SIG-M5 treated with dmso at 0.1 percent for 504 hours (cell line): ENCODE data around the gene VSIG4.

Experiments used
- DNase-seq: peaks from one replicate; lab custom pipeline; 2025; ENCODE audit not compliant: unreplicated experiment; lab: John Stamatoyannopoulos, UW

Gene VSIG4

DNA sequence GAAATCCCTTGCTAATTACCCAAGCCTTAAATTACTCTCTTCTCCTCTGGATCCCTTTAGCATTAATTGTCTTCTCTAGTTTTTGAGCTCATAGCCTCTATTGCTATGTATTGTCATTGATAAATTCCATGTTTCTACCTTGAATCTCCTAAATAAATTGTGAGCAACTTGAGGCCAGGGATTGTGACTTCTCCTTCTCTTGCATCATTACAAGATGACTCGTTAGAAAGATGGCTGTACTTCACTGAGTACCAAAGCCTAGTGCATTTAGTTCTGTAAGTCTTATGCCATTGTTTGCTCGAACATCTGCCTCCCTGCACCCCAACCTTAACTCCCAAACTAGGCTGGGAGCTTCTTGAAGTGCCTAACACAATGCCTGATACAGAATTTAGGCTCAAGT, 15.3 kb downstream of the VSIG4 start:
- DNase-seq = no peak

DNA sequence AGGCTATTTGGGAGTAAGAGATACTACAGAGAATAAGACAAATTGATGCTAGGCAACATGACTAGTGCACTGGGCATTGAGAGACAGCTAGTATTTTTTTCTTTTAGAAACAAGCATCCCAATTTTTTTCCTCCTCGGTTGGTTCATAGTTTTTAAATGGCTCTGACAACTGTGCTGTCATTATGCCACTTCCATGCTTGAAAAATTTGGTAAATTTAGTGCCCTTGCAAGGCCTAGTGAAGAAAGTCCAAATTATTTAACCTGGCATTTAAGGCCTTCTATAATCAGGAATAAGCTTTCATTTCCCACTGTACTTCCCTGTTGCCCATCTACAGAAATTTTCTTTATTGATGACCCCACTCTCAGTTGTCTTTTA, 15.8 kb downstream of the VSIG4 start:
- DNase-seq = no peak

DNA sequence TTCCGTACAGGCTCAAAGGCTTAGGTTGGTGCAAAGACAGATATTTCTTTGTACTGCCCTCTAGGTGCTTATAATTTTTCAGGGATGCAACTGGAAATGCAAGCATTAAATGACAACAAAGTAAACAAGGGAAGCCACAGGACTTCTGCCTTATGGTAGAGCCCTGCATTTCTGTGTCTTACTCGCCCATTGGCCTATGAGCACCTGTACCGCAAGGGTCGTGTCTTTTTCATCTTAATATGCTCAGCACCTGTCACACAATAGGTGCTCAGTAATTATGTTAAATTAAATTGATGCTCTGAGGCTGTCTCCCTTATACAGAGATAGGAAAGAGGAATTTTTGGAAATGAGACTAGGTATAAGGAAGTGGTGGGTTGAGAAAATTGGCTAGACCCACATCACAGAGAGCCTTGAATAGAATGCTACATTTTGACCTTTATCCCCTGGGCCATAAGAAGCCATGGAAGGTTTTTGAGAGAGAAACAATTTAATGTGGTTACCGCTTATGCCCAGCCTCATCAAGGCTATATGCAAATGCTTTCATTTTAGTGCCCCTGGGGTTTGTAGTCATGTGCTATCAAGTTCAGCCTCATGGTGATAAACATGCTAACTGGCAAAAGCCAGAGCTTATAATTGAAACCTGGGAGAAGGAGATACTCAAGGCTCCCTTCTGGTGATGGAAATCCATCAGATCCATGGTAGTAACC, 16.3 kb downstream of the VSIG4 start:
- no peak for DNase-seq

DNA sequence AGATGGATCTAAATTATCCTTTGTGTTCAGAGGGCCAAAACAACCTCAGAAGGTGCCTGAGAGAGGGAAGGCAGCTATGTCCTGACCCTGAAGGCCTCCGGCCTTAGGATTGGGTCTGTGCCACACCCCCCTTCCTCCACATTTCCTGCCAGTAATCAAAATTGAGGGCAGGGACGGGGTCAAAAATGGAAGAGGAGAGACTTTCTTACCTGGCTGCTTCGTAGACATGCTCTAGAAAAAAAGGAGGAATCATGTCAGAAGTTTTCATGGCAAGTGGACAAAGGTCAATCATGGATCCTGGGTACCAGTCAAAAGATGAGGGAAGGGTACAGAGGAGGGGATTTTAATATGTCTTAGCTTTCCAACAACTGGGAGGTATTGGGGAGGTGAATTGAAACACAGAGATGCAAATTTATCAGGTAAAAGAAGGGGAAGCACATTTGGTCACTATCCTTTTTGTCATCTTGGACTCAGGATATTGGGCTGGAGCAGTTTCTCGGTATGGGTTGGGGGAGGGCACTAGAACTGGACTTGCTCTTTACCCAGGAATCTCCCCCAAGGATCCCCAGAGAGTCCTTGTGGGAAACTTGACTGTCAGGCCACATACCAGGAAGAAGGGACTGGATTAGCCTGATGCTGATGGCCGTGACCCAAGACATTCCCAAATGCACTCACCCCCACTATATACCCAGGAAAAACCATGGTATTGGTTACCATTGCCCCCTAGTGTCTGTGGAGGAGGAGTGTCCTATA, 17.1 kb downstream of the VSIG4 start:
- peak; percentile 74 for DNase-seq

DNA sequence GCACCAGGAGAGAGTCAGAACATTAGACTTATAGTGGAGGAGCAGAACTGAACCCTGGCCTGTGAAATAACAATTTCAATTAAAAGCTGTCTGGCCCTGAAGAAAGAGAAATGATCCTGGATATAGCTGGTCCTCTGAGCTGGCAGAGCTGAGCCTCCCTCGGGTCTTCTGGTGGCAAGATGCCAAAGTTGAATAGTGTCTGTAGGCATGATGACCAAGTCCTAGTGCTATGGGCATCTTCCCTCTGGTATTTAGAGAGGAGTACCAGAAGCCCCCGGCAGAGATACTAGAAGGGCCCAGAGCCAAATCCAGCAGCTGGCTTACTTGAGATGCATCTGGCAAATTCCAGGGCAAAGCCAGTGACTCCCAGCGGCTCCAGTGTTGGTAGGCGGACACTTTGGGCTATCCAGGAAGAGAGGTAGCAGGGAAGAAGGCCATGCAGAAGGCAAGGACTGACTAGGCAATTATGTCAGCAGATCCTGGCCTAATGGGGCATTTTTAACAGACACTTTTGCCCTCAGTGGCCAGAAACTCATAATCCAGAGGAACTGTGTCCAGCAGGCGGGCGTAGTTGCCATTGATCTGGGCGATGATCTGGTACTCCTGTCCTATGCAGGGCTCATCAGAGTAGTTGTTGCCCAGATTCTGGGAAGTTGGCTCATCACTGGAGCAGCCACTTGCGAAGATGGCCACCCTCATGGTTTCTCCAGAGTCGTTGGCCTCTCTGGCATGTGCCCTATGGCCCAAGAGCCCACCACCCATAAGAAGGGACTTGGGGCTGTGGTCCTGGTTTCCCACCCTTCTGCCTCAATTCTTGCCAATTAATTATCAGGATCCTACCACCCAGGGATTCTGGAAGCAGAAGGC, 17.9 kb downstream of the VSIG4 start:
- peak; percentile 78 for DNase-seq

DNA sequence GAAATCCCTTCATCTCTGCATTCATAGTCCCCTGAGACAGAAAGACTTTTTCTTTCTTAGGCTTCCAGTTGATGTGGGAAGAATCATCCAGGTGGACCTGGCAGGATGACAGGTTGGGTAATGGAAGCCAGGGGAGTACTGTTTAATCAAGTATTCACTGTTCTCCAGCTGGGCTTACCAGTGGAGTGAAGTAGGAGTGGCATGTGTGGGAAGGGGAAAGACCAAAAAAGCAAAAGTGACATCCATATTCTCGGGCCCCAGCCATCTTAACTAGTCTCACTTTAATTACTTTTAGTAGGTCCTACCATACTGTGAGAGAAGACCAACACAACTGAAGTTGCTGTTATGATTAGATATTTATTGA, 18.5 kb downstream of the VSIG4 start:
- DNase-seq = peak; percentile 77

DNA sequence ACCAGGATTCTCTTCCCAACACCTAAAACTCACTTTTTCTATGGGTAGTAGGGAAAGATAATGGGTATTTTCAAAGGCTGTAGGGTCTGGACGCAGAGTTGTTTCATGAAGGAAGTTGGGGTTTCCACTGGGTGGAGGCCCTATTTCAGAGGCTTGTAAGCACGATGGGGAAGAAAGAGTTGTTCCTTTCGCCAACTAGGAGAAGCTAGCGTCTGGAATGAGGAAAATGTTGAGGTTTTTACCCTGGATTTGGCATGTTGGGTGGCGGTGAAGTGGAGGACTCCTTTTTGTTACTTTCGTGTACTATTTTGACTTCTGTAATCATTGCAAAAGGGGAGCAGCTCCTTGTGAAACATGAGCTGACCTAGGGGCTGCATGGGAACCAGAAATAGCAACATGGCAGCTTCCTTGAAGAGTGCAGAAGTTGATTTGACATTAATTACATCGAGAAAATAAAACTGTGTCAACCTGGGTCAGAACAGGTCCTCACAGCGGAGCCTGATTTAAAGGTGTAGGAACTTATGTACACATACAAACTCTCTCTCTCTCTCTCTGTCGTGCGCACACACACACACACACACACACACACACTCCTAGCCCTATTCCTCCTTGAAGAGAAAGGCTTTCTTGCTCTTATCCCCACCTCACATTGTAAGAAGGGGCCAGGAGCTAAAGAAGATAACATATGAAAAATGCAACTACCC, 19.1 kb downstream of the VSIG4 start:
- DNase-seq = peak; percentile 79

DNA sequence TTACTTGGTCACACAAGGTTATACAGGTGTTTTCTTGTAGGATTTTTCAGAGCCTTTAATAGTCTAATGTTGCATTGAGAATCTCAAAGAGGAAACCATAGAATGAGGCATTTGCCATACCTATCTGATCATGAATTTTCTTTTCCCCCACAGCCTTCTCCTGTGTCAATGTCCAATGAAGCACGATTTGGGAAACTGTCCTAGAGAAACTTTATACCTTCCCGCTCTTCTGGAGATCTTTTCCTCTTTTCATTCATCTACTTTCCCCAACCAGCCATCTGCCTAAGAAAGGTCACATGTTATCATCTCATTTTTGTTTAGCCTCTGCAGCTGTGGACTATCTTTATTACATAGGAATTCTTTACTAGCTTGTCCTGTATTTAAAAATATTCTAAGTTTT, 19.9 kb downstream of the VSIG4 start:
- DNase-seq = no peak

DNA sequence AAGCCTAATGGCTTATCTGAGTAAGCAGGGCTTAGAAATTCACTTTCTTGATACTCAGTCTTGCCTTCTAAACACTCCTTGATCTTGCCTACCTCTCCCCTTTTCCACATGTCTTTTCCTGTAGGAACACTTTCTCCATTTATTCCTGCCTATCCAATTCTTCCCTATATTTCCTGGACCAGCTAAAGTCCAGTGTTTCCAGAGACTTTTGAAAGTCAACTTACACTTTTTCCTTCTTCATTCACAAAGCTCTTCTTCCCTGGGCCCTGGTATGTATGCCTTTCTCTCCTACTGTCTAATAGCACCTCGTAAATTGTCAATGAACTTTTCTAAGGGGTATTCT, 20.6 kb downstream of the VSIG4 start:
- DNase-seq = no peak

DNA sequence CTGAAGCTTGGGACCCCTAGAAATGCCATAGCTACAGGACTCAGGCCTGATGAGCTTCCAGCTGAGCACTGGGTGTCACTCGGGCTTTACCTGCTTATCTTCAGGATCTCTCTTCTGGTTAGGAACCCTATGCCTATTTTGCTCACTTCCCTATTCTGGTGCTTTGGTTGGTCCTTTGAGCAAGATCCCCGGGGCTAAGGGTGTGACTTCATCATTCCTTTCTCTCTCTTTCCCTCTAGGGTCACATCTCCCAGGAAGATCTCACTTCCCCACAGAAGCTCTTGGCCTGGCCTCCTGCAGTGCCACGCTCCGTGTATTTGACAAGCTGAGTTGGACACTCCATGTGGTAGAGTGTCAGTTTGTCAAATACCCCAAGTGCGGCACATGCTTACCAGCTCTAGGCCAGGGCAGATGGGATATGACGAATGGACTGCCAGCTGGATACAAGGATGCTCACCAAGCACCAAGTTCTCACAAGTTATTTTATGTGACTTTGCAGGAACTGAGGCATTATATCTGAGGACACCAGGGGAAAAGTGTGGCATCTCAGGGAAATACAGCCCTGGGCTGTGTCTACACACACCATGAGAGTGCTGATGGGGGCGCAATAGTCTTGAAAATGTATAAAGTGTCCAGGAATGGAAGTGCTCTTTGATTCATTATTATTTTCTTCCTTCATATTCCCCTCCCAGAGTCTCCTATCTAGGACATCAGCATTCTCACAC, 21.1 kb downstream of the VSIG4 start:
- DNase-seq = peak; percentile 62

DNA sequence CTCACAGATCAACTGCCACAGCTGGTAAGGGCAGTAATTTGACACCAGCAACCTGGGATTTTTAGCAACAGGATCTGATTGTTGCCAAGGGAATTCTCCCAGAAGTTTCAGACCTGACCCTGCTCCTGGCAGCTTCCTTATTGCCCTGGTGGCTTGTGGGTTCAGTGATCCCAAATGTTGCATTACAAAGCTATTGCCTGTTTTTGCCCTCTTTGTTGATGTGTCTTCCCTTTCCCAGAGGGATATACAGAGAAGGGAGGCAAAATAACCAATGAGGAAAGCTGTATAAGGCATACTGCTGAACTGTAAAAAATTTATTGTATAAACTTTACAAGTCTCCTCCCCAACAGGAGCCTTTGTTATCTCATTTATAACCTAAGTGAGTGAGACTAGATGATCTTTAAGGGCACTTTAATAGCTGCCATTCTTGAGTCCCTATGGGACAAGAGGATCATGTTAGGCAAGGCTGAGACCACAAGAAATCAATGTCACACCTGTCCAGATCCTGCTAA, 22.2 kb downstream of the VSIG4 start:
- no peak for DNase-seq

DNA sequence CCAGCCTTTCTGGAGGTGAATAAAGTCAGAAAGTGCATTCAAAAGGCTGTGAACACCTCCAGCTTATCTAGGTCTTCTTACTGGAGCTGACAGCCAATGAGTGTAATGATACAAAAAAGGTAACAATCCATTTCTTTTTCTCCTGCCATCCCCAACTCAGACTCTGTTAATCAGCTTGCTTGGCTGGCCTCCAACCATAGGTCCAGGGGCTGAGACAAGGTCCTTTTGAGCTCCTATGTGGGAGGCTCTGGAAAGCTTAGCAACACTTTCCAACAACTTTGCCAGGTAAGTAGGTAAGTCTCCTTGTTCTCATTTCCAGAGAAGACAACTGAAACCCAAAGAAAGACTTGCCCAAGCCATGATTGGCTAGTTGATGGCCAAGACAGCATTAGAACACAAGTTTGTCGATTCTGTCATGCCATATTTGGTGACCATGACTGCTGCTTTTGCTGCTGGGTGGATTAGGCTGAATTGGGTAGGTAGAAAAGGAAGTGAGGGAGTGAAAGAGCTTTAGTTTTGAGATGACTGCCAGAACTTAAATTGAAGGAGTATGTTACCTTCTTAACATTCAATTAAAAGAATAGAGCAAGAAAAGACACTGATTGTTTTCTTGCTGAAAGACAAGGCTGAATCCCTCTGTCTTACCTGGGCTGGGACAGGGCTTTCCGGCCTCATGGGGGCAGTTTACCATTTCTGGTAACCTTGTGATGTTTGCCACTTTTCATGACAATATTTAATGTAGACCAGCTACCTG, 22.8 kb downstream of the VSIG4 start:
- DNase-seq = no peak

DNA sequence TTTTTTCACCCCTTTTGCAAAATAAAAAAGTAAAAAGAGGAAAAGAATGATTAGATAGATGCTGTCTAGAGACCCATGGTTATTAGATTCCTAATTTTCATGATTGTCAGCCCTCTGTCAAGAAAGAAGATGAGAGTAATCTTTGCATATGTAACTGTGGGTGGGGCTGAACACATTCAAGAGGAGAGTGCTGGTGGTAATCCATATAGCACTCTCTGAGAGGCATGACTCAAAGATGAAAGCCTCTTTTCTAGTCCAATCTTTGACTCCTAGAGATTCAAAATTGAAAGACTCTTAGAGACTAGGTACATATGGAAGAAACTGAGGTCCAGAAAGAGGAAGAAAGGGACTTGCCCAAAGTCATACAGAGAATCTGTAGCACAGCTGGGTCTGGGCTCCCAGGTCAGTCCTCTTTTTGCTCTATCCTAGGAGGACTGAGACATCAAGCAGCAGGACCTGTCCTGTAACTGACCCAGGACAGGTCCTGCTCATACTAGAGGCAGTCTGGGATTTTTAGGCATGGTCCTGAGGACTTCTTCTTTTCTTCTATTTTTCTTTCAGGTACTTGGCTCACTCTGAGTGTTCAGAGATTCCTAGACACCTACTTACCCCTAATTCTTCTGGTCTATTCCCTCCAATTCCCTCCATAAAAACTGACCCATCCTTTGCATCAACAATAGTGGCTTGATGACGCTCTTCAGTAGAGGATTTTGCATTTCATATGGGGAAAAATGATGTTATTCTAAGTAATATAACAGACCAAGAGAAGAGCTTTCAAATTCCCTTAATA, 23.8 kb downstream of the VSIG4 start:
- DNase-seq = peak; percentile 26

DNA sequence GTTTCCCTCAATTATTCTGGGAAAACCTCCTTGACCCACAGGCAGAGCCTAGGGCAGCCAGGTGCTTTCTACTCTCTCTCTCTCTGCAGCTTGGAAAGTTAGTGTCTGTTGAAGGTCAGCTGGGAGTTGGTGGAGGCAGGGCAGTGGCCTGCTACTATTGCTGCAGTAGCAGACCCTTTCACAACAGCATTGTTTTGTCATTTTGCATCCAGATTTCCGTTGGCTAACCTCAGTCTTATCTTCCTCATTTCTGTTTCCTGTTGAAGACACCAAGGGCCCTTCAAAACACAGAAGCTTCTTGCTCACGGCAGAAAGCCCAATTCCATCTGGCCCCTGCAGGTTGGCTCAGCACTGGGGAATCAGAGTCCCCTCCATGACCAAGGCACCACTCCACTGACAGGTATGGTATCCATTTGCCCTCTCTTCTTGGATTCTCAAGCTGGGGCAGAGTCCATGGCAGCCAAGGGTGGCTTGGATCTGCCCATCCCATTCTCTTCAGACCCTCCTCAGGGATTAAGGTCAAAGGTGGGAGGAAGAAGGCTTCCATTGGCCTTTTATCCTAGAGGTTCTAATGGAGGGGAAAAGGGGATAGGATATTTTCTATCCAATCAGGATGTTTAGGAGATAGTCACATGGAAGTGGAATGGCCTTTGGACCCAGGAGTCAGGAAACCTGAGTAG, 24.6 kb downstream of the VSIG4 start:
- DNase-seq = peak; percentile 93

DNA sequence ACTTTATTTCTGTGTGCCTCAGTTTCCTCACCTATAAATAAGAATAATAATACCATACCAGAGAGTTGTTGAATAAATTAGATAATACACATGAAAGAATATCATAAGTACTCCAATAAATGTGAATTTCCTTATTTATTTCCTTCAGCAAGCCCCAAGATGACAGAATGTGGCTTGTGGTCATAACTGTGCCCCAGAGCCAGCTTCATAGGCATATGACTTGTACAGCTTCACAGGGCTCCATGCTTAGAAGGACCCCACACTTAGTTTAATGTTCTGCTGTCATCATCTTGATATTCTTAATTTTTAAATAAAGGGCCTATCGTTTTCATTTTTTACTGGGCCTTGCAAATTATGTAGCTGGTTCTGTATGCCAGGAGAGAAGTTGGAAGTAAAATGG, 25.3 kb downstream of the VSIG4 start:
- no peak for DNase-seq

DNA sequence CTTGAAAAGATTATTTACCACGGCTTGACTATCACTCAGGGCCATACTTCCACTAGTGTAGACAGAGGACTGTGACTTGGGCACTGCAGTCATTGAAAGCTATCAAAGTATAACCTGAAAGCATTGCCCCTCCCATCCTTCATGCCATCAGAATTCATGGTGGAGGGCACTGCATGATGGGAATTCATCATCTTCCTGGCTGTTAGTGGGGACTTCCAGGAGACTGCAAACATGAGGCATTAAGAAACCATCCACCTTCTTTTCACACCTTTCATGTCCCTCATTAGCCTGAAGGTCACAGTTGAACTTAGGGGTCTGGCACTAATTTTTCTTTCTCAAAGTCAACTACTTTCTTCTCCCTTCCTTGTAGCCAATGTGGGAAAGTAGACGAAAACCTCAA, 25.8 kb downstream of the VSIG4 start:
- no peak for DNase-seq

DNA sequence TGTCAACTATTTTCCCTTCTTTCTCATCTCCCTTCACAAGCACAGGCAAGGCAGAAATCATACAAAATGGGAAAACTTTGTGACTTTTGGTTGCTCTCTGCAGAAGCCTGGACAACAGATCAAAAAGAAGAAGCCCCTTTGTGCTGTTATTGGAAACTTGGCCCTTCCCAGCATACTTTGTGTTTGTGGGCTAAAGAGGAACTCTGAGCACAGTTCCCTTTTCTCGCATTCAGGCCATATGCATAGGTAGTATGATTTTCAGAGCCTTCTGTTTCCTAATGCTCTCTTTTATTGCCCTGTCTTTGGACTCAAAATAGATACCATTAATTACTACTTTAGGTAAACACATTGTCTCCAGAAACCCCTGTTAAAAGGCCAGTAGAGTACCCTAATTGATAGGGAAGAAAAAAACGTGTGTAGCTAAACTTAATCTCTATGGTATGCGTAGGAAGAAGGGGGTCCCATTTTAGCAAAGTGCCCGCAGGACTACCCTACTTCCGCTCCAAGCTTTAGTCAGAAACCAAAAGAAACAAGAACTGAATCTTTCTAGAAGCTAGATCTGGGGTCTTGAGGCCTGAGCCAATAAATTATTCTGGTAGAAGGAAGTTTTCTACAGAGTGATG, 26.6 kb downstream of the VSIG4 start:
- DNase-seq = peak; percentile 95

DNA sequence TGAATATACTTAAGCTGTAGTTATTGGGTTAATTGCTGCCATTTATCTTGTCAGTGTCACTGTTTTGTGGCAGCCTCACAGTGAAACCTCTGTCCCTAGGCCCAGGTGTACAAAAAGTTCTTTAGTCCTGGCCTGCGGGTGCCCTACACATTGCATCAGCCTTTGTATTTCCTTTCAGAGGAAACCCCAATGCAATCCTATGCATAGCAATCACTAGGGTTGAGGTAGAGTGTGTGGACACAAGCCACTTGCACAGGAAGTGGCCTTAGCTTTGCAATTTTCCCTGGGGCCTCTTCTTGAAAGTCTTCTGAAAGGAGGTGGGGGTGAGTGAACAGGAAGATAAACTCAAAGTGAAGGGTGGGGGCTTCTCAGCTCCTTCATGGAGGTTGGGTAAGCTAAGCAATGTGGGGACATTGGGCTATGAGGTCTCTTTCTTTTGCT, 27.8 kb downstream of the VSIG4 start:
- DNase-seq = peak; percentile 96
